Liver (tissue), 3 donors: Measurements from ENCODE around the gene RPLP2.

Experiments
- ATF3 ChIP-seq: IDR thresholded peaks from 2 replicates; pipeline ENCODE4 v1.6.1; 2016; ENCODE audit warnings: antibody characterized with exemption
- EGR1 ChIP-seq, 2 donors: IDR thresholded peaks; 2 replicates each; pipeline ENCODE4 v1.6.1; 2016 to 2018; ENCODE audit warnings: antibody characterized with exemption in 2 of 2, low read depth in 2 of 2
- FOXA1 ChIP-seq: IDR thresholded peaks from 2 replicates; pipeline ENCODE4 v1.6.1; 2016; ENCODE audit warnings: antibody characterized with exemption
- GABPA ChIP-seq, 2 donors: IDR thresholded peaks in 1 of 2; conservative IDR thresholded peaks in 1 of 2; 2 replicates each; pipeline ENCODE4 v1.6.1; 2016; ENCODE audit warnings: antibody characterized with exemption in 2 of 2, mild to moderate bottlenecking in 1 of 2, moderate library complexity in 1 of 2
- JUND ChIP-seq, 2 donors: IDR thresholded peaks; 2 replicates each; pipeline ENCODE4 v1.6.1; 2016; ENCODE audit warnings: antibody characterized with exemption in 2 of 2
- RAD21 ChIP-seq, 2 donors: IDR thresholded peaks; 2 replicates each; pipeline ENCODE4 v1.6.1; 2016; ENCODE audit warnings: antibody characterized with exemption in 2 of 2, mild to moderate bottlenecking in 2 of 2
- SP1 ChIP-seq: IDR thresholded peaks from 2 replicates; pipeline ENCODE4 v1.6.1; 2018; ENCODE audit warnings: antibody characterized with exemption, mild to moderate bottlenecking
- TAF1 ChIP-seq: conservative IDR thresholded peaks from 2 replicates; pipeline ENCODE4 v1.6.1; 2016; ENCODE audit warnings: antibody characterized with exemption, mild to moderate bottlenecking
- YY1 ChIP-seq: IDR thresholded peaks from 2 replicates; pipeline ENCODE4 v1.6.1; 2016; ENCODE audit warnings: antibody characterized with exemption, mild to moderate bottlenecking
- TF ChIP-seq, protein P1 (sequence below): fragments of 150-350 bp; IDR thresholded peaks from 2 replicates; pipeline ENCODE4 v1.5.1; 2017; ENCODE audit warnings: improper control_type of control experiment, low read depth, low read length; ENCODE audit not compliant: missing input control
- TF ChIP-seq, protein P2 (sequence below): IDR thresholded peaks from 2 replicates; pipeline ENCODE4 v1.6.1; 2016; ENCODE audit warnings: antibody characterized with exemption, mild to moderate bottlenecking
- TF ChIP-seq, protein P3 (sequence below): IDR thresholded peaks from 2 replicates; pipeline ENCODE4 v1.6.1; 2016; ENCODE audit warnings: antibody characterized with exemption
- donor health status: healthy.
- donor health status: healthy.

GRCh38 chr11:787084-787675 is 22.6 kb upstream of the RPLP2 start:
- TF ChIP-seq, protein P1, sequence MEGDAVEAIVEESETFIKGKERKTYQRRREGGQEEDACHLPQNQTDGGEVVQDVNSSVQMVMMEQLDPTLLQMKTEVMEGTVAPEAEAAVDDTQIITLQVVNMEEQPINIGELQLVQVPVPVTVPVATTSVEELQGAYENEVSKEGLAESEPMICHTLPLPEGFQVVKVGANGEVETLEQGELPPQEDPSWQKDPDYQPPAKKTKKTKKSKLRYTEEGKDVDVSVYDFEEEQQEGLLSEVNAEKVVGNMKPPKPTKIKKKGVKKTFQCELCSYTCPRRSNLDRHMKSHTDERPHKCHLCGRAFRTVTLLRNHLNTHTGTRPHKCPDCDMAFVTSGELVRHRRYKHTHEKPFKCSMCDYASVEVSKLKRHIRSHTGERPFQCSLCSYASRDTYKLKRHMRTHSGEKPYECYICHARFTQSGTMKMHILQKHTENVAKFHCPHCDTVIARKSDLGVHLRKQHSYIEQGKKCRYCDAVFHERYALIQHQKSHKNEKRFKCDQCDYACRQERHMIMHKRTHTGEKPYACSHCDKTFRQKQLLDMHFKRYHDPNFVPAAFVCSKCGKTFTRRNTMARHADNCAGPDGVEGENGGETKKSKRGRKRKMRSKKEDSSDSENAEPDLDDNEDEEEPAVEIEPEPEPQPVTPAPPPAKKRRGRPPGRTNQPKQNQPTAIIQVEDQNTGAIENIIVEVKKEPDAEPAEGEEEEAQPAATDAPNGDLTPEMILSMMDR, result no peak
- TF ChIP-seq FOXA1 (no peak), TAF1 (no peak), RAD21 (IDR thresholded peaks at IDR 0.05) (no peak), GABPA (IDR thresholded peaks at IDR 0.05 in 1 of 2, conservative IDR thresholded peaks at IDR 0.05 in 1 of 2) (no peak), YY1 (no peak), SP1 (no peak), ATF3 (no peak), JUND (IDR thresholded peaks at IDR 0.05) (no peak), EGR1 (IDR thresholded peaks at IDR 0.05; ENCODE audit: low read depth in 2 of 2) (no peak)
- TF ChIP-seq, protein P2, sequence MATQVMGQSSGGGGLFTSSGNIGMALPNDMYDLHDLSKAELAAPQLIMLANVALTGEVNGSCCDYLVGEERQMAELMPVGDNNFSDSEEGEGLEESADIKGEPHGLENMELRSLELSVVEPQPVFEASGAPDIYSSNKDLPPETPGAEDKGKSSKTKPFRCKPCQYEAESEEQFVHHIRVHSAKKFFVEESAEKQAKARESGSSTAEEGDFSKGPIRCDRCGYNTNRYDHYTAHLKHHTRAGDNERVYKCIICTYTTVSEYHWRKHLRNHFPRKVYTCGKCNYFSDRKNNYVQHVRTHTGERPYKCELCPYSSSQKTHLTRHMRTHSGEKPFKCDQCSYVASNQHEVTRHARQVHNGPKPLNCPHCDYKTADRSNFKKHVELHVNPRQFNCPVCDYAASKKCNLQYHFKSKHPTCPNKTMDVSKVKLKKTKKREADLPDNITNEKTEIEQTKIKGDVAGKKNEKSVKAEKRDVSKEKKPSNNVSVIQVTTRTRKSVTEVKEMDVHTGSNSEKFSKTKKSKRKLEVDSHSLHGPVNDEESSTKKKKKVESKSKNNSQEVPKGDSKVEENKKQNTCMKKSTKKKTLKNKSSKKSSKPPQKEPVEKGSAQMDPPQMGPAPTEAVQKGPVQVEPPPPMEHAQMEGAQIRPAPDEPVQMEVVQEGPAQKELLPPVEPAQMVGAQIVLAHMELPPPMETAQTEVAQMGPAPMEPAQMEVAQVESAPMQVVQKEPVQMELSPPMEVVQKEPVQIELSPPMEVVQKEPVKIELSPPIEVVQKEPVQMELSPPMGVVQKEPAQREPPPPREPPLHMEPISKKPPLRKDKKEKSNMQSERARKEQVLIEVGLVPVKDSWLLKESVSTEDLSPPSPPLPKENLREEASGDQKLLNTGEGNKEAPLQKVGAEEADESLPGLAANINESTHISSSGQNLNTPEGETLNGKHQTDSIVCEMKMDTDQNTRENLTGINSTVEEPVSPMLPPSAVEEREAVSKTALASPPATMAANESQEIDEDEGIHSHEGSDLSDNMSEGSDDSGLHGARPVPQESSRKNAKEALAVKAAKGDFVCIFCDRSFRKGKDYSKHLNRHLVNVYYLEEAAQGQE, result no peak
- TF ChIP-seq, protein P3, sequence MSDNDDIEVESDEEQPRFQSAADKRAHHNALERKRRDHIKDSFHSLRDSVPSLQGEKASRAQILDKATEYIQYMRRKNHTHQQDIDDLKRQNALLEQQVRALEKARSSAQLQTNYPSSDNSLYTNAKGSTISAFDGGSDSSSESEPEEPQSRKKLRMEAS, result no peak
